H1 (cell line): ENCODE results near the gene FAH. TPM values are rescaled to one million over a fixed set of nuclear protein-coding genes. Genes with fewer than 3 reads are reported as not detected.

Source experiments
- CTCF ChIA-PET: fragments of 300-600 bp; sonication (Branson Sonifier 250); formaldehyde crosslinking; loops from one replicate; lab custom pipeline; 2021; ENCODE audit not compliant: partially characterized antibody; lab: Charles Lee
- POLR2A ChIA-PET: fragments of 300-600 bp; sonication (Branson Sonifier 250); formaldehyde crosslinking; loops from one replicate; lab custom pipeline; 2021; ENCODE audit warnings: inconsistent platforms; ENCODE audit not compliant: partially characterized antibody; lab: Charles Lee
- DNase-seq, 2 experiments: peaks; one replicate each; pipeline versions ENCODE4 v3.0.0 to v3.0.0-alpha.2; 2010 to 2022; ENCODE audit warnings: low spot score in 2 of 2, low read depth in 1 of 2, mixed read lengths in 1 of 2
- FAIRE-seq: peaks from 2 replicates; lab custom pipeline; 2011; peaks lifted over from hg19 to GRCh38; lab: Jason Lieb, UNC
- H2AFZ ChIP-seq: 2 replicates; pipeline ENCODE4 v1.8.1; 2012; ENCODE audit warnings: low read length, inconsistent platforms
- H2AK5ac ChIP-seq: 2 replicates; pipeline ENCODE4 v1.6.1; 2013; ENCODE audit warnings: low read depth, low read length
- H2BK120ac ChIP-seq: replicated peaks from 2 replicates; pipeline ENCODE3; 2013; ENCODE audit warnings: low read depth, low read length, inconsistent platforms
- H2BK12ac ChIP-seq: 2 replicates; pipeline ENCODE4 v1.6.1; 2013; ENCODE audit warnings: low read depth, low read length
- H2BK15ac ChIP-seq: 2 replicates; pipeline ENCODE4 v1.6.1; 2013; ENCODE audit warnings: low read length
- H2BK20ac ChIP-seq: 2 replicates; pipeline ENCODE4 v1.6.1; 2013; ENCODE audit warnings: low read length
- H2BK5ac ChIP-seq: 2 replicates; pipeline ENCODE4 v1.6.1; 2013; ENCODE audit warnings: low read depth, low read length
- H3K14ac ChIP-seq: 2 replicates; pipeline ENCODE4 v1.6.1; 2013; ENCODE audit warnings: inconsistent platforms; ENCODE audit not compliant: insufficient read length
- H3K18ac ChIP-seq: 2 replicates; pipeline ENCODE4 v1.6.1; 2013; ENCODE audit warnings: low read length; ENCODE audit errors: extremely low read depth
- H3K23ac ChIP-seq: 2 replicates; pipeline ENCODE4 v1.6.1; 2013; ENCODE audit warnings: inconsistent platforms; ENCODE audit not compliant: insufficient read length
- H3K23me2 ChIP-seq: 2 replicates; pipeline ENCODE4 v1.6.1; 2013; ENCODE audit warnings: low read depth, low read length
- H3K27ac ChIP-seq: 2 replicates; pipeline ENCODE4 v1.6.1; 2011; ENCODE audit warnings: low read depth, low read length, inconsistent platforms
- H3K27me3 ChIP-seq, 4 experiments: replicated peaks in 1 of 4; 1 replicate in 1 of 4; 2 replicates in 3 of 4; pipeline versions ENCODE4 v1.6.1 to v1.8.1; 2011 to 2013; ENCODE audit warnings: low read length in 3 of 4, mild to moderate bottlenecking in 3 of 4, inconsistent platforms in 2 of 4, mixed read lengths in 2 of 4, moderate library complexity in 1 of 4; ENCODE audit not compliant: control insufficient read depth in 3 of 4, insufficient read depth in 3 of 4; ENCODE audit errors: extremely low read depth in 1 of 4
- H3K36me3 ChIP-seq, 4 experiments: 2 replicates each; pipeline versions ENCODE4 v1.6.1 to v1.8.1; 2011 to 2013; ENCODE audit warnings: mild to moderate bottlenecking in 4 of 4, low read length in 3 of 4, moderate library complexity in 2 of 4, control low read depth in 1 of 4, inconsistent platforms in 1 of 4; ENCODE audit not compliant: insufficient read depth in 4 of 4, control insufficient read depth in 2 of 4
- H3K4ac ChIP-seq: replicated peaks from 2 replicates; pipeline ENCODE3; 2013; ENCODE audit warnings: low read length, low read depth, mixed read lengths, inconsistent platforms; ENCODE audit not compliant: insufficient read length
- H3K4me1 ChIP-seq, 4 experiments: replicated peaks in 1 of 4; 1 replicate in 1 of 4; 2 replicates in 3 of 4; pipeline versions ENCODE4 v1.6.1 to v1.8.1; 2011 to 2013; ENCODE audit warnings: low read length in 3 of 4, inconsistent platforms in 2 of 4, mixed read lengths in 1 of 4; ENCODE audit not compliant: insufficient read depth in 4 of 4, control insufficient read depth in 3 of 4
- H3K4me2 ChIP-seq, 2 experiments: 2 replicates each; pipeline versions ENCODE4 v1.6.1 to v1.8.1; 2011 to 2013; ENCODE audit warnings: low read depth in 2 of 2, low read length in 2 of 2, control low read depth in 1 of 2, inconsistent platforms in 1 of 2, mild to moderate bottlenecking in 1 of 2; ENCODE audit not compliant: insufficient read depth in 1 of 2
- H3K4me3 ChIP-seq, 4 experiments: fragments of 200-600, 300-600 bp in 1 of 4; sonication (generic), shearing (Covaris generic), sonication (Bioruptor Twin) in 1 of 4; 2 replicates each; pipeline versions ENCODE4 v1.5.1 to v1.8.1; 2011 to 2016; ENCODE audit warnings: low read length in 4 of 4, low read depth in 3 of 4, control low read depth in 2 of 4, inconsistent platforms in 2 of 4, mild to moderate bottlenecking in 2 of 4, mixed read lengths in 1 of 4, moderate library complexity in 1 of 4; ENCODE audit not compliant: insufficient read depth in 2 of 4; ENCODE audit errors: extremely low read depth in 1 of 4
- H3K56ac ChIP-seq: replicated peaks from 2 replicates; pipeline ENCODE3; 2013; ENCODE audit warnings: low read depth, mild to moderate bottlenecking, mixed read lengths, low read length, inconsistent platforms; ENCODE audit not compliant: insufficient read length
- H3K79me1 ChIP-seq: 2 replicates; pipeline ENCODE4 v1.6.1; 2013; ENCODE audit warnings: low read depth, low read length, control low read depth
- H3K79me2 ChIP-seq, 2 experiments: 2 replicates each; pipeline versions ENCODE4 v1.6.1 to v1.8.1; 2012 to 2013; ENCODE audit warnings: low read length in 2 of 2, mild to moderate bottlenecking in 2 of 2, inconsistent platforms in 1 of 2; ENCODE audit not compliant: insufficient read depth in 2 of 2, control insufficient read depth in 1 of 2
- H3K9ac ChIP-seq, 4 experiments: replicated peaks in 1 of 4; 1 replicate in 1 of 4; 2 replicates in 3 of 4; pipeline versions ENCODE4 v1.6.1 to v1.8.1; 2011 to 2013; ENCODE audit warnings: low read depth in 3 of 4, low read length in 3 of 4, control low read depth in 2 of 4, mild to moderate bottlenecking in 2 of 4, moderate library complexity in 2 of 4, inconsistent platforms in 1 of 4; ENCODE audit errors: extremely low read depth in 1 of 4
- H3K9me3 ChIP-seq, 2 experiments: 2 replicates each; pipeline versions ENCODE4 v1.6.1 to v1.8.1; 2012 to 2013; ENCODE audit warnings: mild to moderate bottlenecking in 2 of 2, moderate library complexity in 2 of 2, control low read depth in 1 of 2, inconsistent platforms in 1 of 2, low read depth in 1 of 2, low read length in 1 of 2, mixed read lengths in 1 of 2; ENCODE audit not compliant: insufficient read depth in 2 of 2
- H4K20me1 ChIP-seq, 2 experiments: replicated peaks in 1 of 2; 2 replicates each; pipeline versions ENCODE3 to v1.8.1; 2011 to 2013; ENCODE audit warnings: inconsistent platforms in 2 of 2, low read length in 2 of 2, mild to moderate bottlenecking in 1 of 2; ENCODE audit not compliant: insufficient read depth in 2 of 2, control insufficient read depth in 1 of 2
- H4K5ac ChIP-seq: 2 replicates; pipeline ENCODE4 v1.6.1; 2013; ENCODE audit warnings: low read length, low read depth, mixed read lengths, inconsistent platforms; ENCODE audit not compliant: insufficient read length
- H4K8ac ChIP-seq: 2 replicates; pipeline ENCODE4 v1.8.0; 2013; ENCODE audit warnings: mild to moderate bottlenecking, moderate library complexity, low read length, inconsistent platforms; ENCODE audit not compliant: insufficient read depth; ENCODE audit errors: extremely low read depth
- H4K91ac ChIP-seq: replicated peaks from 2 replicates; pipeline ENCODE3; 2013; ENCODE audit warnings: low read length, mixed read lengths, inconsistent platforms; ENCODE audit not compliant: insufficient read length
- ATF2 ChIP-seq: IDR thresholded peaks from 2 replicates; pipeline ENCODE4 v1.6.1; 2012; ENCODE audit warnings: low read length, inconsistent platforms
- CBX5 ChIP-seq: fragments of 300-800, 300-1000 bp; sonication (generic); IDR thresholded peaks from 2 replicates; pipeline ENCODE4 v1.7.1; 2016; ENCODE audit warnings: antibody characterized with exemption, low read length, low read depth
- CREB1 ChIP-seq: IDR thresholded peaks from 2 replicates; pipeline ENCODE4 v1.6.1; 2012; ENCODE audit warnings: inconsistent platforms
- E2F6 ChIP-seq: IDR thresholded peaks from 2 replicates; pipeline ENCODE4 v1.6.1; 2012; ENCODE audit warnings: inconsistent platforms
- EGR1 ChIP-seq: IDR thresholded peaks from 2 replicates; pipeline ENCODE4 v1.6.1; 2011; ENCODE audit warnings: low read depth, low read length, borderline replicate concordance
- EZH2 ChIP-seq: fragments of 200-600 bp; sonication (generic); IDR thresholded peaks from 2 replicates; pipeline ENCODE4 v1.7.1; 2012; ENCODE audit warnings: low read depth, mild to moderate bottlenecking, moderate library complexity, low read length, inconsistent platforms; ENCODE audit not compliant: severe bottlenecking
- NRF1 ChIP-seq: IDR thresholded peaks from 2 replicates; pipeline ENCODE4 v1.6.1; 2011; ENCODE audit warnings: mild to moderate bottlenecking, low read depth, low read length, improper control_type of control experiment
- RAD21 ChIP-seq, 2 experiments: IDR thresholded peaks in 1 of 2; conservative IDR thresholded peaks in 1 of 2; 2 replicates each; pipeline ENCODE4 v1.6.1; 2011; ENCODE audit warnings: low read depth in 2 of 2, low read length in 2 of 2, improper control_type of control experiment in 1 of 2, inconsistent platforms in 1 of 2, mild to moderate bottlenecking in 1 of 2, moderate library complexity in 1 of 2
- SIRT6 ChIP-seq: IDR thresholded peaks from one replicate; pipeline ENCODE4 v1.7.1; 2012; ENCODE audit warnings: low read length, inconsistent platforms
- SIX5 ChIP-seq: IDR thresholded peaks from 2 replicates; pipeline ENCODE4 v1.6.1; 2011; ENCODE audit warnings: mild to moderate bottlenecking, low read depth, low read length
- SP1 ChIP-seq: IDR thresholded peaks from 2 replicates; pipeline ENCODE4 v1.6.1; 2011; ENCODE audit warnings: low read depth, low read length
- TCF12 ChIP-seq: IDR thresholded peaks from 2 replicates; pipeline ENCODE4 v1.6.1; 2011; ENCODE audit warnings: low read depth, mild to moderate bottlenecking, low read length
- ZNF274 ChIP-seq: IDR thresholded peaks from 2 replicates; pipeline ENCODE4 v1.7.0; 2012; ENCODE audit warnings: low read length, borderline replicate concordance; ENCODE audit errors: extremely low read depth
- WGBS, 2 experiments: shearing (Covaris generic) in 1 of 2; methylation state at CpG; one replicate each; pipeline versions ENCODE4 v1.1.6 to v1.1.7; 2013 to 2015; ENCODE audit warnings: low lambda C conversion rate in 2 of 2, mixed read lengths in 2 of 2, inconsistent platforms in 1 of 2, low coverage in 1 of 2, missing lambda C conversion rate in 1 of 2; ENCODE audit not compliant: insufficient replicate concordance in 2 of 2, insufficient coverage in 1 of 2, insufficient read length in 1 of 2; ENCODE audit errors: extremely low coverage in 1 of 2, missing lambda C conversion rate in 1 of 2; 5-methylcytosine and 5-hydroxymethylcytosine counted together
- polyA plus RNA-seq, 7 experiments: library from polyadenylated mRNA; depleted of rRNA in 3 of 7; stranded (reverse) in 5 of 7; unstranded in 2 of 7; fragments of >200 nt in 5 of 7; fragments of 200-250 nt in 2 of 7; gene quantifications; 1 replicate in 5 of 7; 2 replicates in 1 of 7; 4 replicates in 1 of 7; pipeline versions ENCODE4 v1.2.1 to v1.2.3, GENCODE V29; 2011 to 2013; ENCODE audit warnings: missing spikeins in 2 of 7, mixed read lengths in 2 of 7
- total RNA-seq: library from RNA; stranded (reverse); fragmentation: NEBNext Ultra II Directional; extraction: Animal tissue kit (Norgen Biotek cat#: 25700); gene quantifications from 2 replicates; pipeline ENCODE4 v1.2.1, GENCODE V29; 2021

FAH gene
- total and polyA plus RNA-seq, 2 of the 8 experiments (the other 6 are each of a cell fraction or from before 2014, with no cell fraction given): 20.0 to 21.7 TPM

- Histone ChIP-seq H3K79me1 (no peaks in the 10 kb centered on the region), H3K27ac (no peak overlapping the region), H3K4me1 (no peaks in the 10 kb centered on the region), H3K79me2 (no peaks in the 10 kb centered on the region), H4K20me1 (no peaks in the 10 kb centered on the region), H3K4ac (no peak overlapping the region), H3K23ac (no peak overlapping the region), H2AK5ac (no peak overlapping the region), H2BK20ac (no peak overlapping the region), H3K27me3 (no peaks in the 10 kb centered on the region), H4K91ac (no peak overlapping the region), H3K4me3 (no peak overlapping the region), H3K9ac (no peak overlapping the region), H2BK15ac (no peak overlapping the region), H4K8ac (no peak overlapping the region), H2BK120ac (no peak overlapping the region), H2BK5ac (no peak overlapping the region), H3K18ac (no peak overlapping the region), H3K56ac (no peak overlapping the region), H3K14ac (no peak overlapping the region), H4K5ac (no peak overlapping the region), H3K4me2 (no peak overlapping the region), H3K36me3 (no peaks in the 10 kb centered on the region; a peak in 1 of 8 replicates), H3K9me3 (no peaks in the 10 kb centered on the region), H2AFZ (no peak overlapping the region), H2BK12ac (no peak overlapping the region), H3K23me2 (no peaks in the 10 kb centered on the region)
- no peak for DNase-seq
- WGBS, 2 experiments: 87% methylated on average over 5 of the region's 5 CpGs; no CpG with 5 or more reads in 1 of the 2 experiments
- CTCF ChIA-PET: no interaction called here
- no peak for FAIRE-seq
- POLR2A ChIA-PET: interaction anchor here (1.3 to 3.9 kb wide), 3 partner anchors 9 to 66 kb away, joined by 3 to 11 read pairs (median 4); no protein-coding TSS in a partner anchor
- TF ChIP-seq NRF1 (no peak), ATF2 (no peak), SIX5 (no peak), E2F6 (no peak), SP1 (no peak), RAD21 (IDR thresholded peaks at IDR 0.05 in 1 of 2, conservative IDR thresholded peaks at IDR 0.05 in 1 of 2; ENCODE audit: low read depth in 2 of 2, low read length in 2 of 2) (no peak), CBX5 (no peak), CREB1 (no peak), EZH2 (no peak), EGR1 (no peak), ZNF274 (no peak), TCF12 (no peak), SIRT6 (no peak)
Observed at GRCh38 chr15:80142646-80143045, 10.2 kb upstream of the FAH start.
